T-helper 22 cell (primary cell): ENCODE results near the gene CLPTM1.
"Not testable (repeated sequence)": the region's sequence is repeated elsewhere in the genome, so short reads cannot be mapped to it uniquely, and the experiment has no call there.

ENCODE experiments used
- DNase-seq: peaks from one replicate; pipeline ENCODE4 v3.0.0-alpha.2; 2020; ENCODE audit warnings: low read depth

The CLPTM1 gene

GRCh38 chr19:44954649-44955504 is at the start of gene CLPTM1:
CLPTM1 (plus strand) TSS chr19:44955380; CDS start chr19:44955396, 16 bp downstream.
- DNase-seq = peak; percentile 95

- no peak for DNase-seq
Measured at GRCh38 chr19:44905437-44906160, 49.6 kb upstream of the CLPTM1 start, which contains the start of gene APOE. APOE (plus strand) TSS chr19:44905796; CDS start chr19:44906625, 829 bp downstream.

- no peak for DNase-seq
Measured at GRCh38 chr19:44907613-44908012, 47.6 kb upstream of the CLPTM1 start.

GRCh38 chr19:44908074-44908835 is 46.9 kb upstream of the CLPTM1 start:
- DNase-seq = no peak

GRCh38 chr19:44908836-44909261 is 46.3 kb upstream of the CLPTM1 start:
- DNase-seq = no peak

GRCh38 chr19:44909775-44910174 is 45.4 kb upstream of the CLPTM1 start:
- DNase-seq = no peak

GRCh38 chr19:44911896-44912295 is 43.3 kb upstream of the CLPTM1 start:
- DNase-seq = not testable (repeated sequence)

- no peak for DNase-seq
Measured at GRCh38 chr19:44912854-44913253, 42.3 kb upstream of the CLPTM1 start.

- not testable (repeated sequence) for DNase-seq
Measured at GRCh38 chr19:44913512-44914432, 41.4 kb upstream of the CLPTM1 start.

GRCh38 chr19:44914433-44915206 is 40.6 kb upstream of the CLPTM1 start, which contains the start of gene APOC1:
APOC1 (plus strand) TSS chr19:44914608; CDS start chr19:44914892, 284 bp downstream.
- peak; percentile 54 for DNase-seq

GRCh38 chr19:44924243-44924725 is 30.9 kb upstream of the CLPTM1 start:
- DNase-seq = no peak

- no peak for DNase-seq
Measured at GRCh38 chr19:44925114-44925891, 29.9 kb upstream of the CLPTM1 start.

- DNase-seq = not testable (repeated sequence)
Measured at GRCh38 chr19:44926245-44927077, 28.7 kb upstream of the CLPTM1 start.

GRCh38 chr19:44927746-44928145 is 27.4 kb upstream of the CLPTM1 start:
- no peak for DNase-seq

GRCh38 chr19:44930088-44930487 is 25.1 kb upstream of the CLPTM1 start:
- no peak for DNase-seq

- no peak for DNase-seq
Measured at GRCh38 chr19:44931541-44931940, 23.6 kb upstream of the CLPTM1 start.

GRCh38 chr19:44939668-44940067 is 15.5 kb upstream of the CLPTM1 start:
- no peak for DNase-seq

GRCh38 chr19:44942067-44942571 is 13.1 kb upstream of the CLPTM1 start, which contains the start of gene APOC4:
APOC4 (plus strand) TSS chr19:44942237; CDS start chr19:44942278, 41 bp downstream.
- DNase-seq = no peak
